NB4 (cell line): ENCODE results near the gene NR6A1.

Experiments used
- MAX ChIP-seq: IDR thresholded peaks from 2 replicates; pipeline ENCODE4 v1.6.1; 2011; ENCODE audit warnings: low read depth, low read length
- MYC ChIP-seq: IDR thresholded peaks from 2 replicates; pipeline ENCODE4 v1.6.1; 2011; ENCODE audit warnings: low read depth, low read length
- POLR2A ChIP-seq: IDR thresholded peaks from 2 replicates; pipeline ENCODE4 v1.6.1; 2011; ENCODE audit warnings: mild to moderate bottlenecking; ENCODE audit not compliant: insufficient read length; ENCODE audit errors: extremely low read depth
- TF ChIP-seq, protein P1 (sequence below): IDR thresholded peaks from one replicate; pipeline ENCODE4 v1.5.1; 2012; ENCODE audit warnings: low read depth, low read length

GRCh38 chr9:124478354-124478753 is 292.8 kb downstream of the NR6A1 start:
- TF ChIP-seq, protein P1, sequence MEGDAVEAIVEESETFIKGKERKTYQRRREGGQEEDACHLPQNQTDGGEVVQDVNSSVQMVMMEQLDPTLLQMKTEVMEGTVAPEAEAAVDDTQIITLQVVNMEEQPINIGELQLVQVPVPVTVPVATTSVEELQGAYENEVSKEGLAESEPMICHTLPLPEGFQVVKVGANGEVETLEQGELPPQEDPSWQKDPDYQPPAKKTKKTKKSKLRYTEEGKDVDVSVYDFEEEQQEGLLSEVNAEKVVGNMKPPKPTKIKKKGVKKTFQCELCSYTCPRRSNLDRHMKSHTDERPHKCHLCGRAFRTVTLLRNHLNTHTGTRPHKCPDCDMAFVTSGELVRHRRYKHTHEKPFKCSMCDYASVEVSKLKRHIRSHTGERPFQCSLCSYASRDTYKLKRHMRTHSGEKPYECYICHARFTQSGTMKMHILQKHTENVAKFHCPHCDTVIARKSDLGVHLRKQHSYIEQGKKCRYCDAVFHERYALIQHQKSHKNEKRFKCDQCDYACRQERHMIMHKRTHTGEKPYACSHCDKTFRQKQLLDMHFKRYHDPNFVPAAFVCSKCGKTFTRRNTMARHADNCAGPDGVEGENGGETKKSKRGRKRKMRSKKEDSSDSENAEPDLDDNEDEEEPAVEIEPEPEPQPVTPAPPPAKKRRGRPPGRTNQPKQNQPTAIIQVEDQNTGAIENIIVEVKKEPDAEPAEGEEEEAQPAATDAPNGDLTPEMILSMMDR = no peak
- no peak for TF ChIP-seq POLR2A
- no peak for TF ChIP-seq MAX
- TF ChIP-seq MYC = no peak
